OCI-LY1 (cell line): Measurements from ENCODE around the gene ERGIC1.

Source experiments
- H2AFZ ChIP-seq: fragments of 200-600 bp; sonication (generic), shearing (Covaris generic); 2 replicates; pipeline ENCODE4 v1.6.0; 2014; ENCODE audit warnings: antibody characterized with exemption, mild to moderate bottlenecking, low read length
- H3F3A ChIP-seq: fragments of 200-600 bp; sonication (generic), shearing (Covaris generic); 2 replicates; pipeline ENCODE4 v1.6.0; 2014; ENCODE audit warnings: mild to moderate bottlenecking, antibody characterized with exemption, low read length, moderate library complexity; ENCODE audit not compliant: insufficient read depth
- H3K27ac ChIP-seq: fragments of 200-600 bp; sonication (generic); 2 replicates; pipeline ENCODE4 v1.5.1; 2014; ENCODE audit warnings: low read length, mixed run types, mild to moderate bottlenecking, low read depth; ENCODE audit not compliant: poor library complexity, severe bottlenecking
- H3K27me3 ChIP-seq: fragments of 200-600 bp; sonication (generic); 2 replicates; pipeline ENCODE4 v1.6.0; 2014; ENCODE audit warnings: antibody characterized with exemption, mild to moderate bottlenecking, low read length, moderate library complexity; ENCODE audit not compliant: insufficient read depth
- H3K36me3 ChIP-seq: fragments of 200-600 bp; sonication (generic); 2 replicates; pipeline ENCODE4 v1.6.1; 2014; ENCODE audit warnings: mild to moderate bottlenecking, antibody characterized with exemption, low read length, moderate library complexity, mixed read lengths; ENCODE audit not compliant: insufficient read depth
- H3K4me1 ChIP-seq: fragments of 200-600 bp; sonication (generic); 2 replicates; pipeline ENCODE4 v1.5.1; 2014; ENCODE audit warnings: mild to moderate bottlenecking, low read length, moderate library complexity; ENCODE audit not compliant: insufficient read depth, severe bottlenecking
- H3K4me2 ChIP-seq: fragments of 200-600 bp; sonication (generic), shearing (Covaris generic); 2 replicates; pipeline ENCODE4 v1.6.1; 2014; ENCODE audit warnings: low read length
- H3K4me3 ChIP-seq: fragments of 200-600 bp; sonication (generic); 2 replicates; pipeline ENCODE4 v1.5.1; 2014; ENCODE audit warnings: low read length, low read depth, mild to moderate bottlenecking, mixed read lengths; ENCODE audit not compliant: poor library complexity, severe bottlenecking
- H3K79me2 ChIP-seq: fragments of 200-600 bp; shearing (Covaris generic); 2 replicates; pipeline ENCODE4 v1.6.1; 2016; ENCODE audit warnings: mixed run types, low read length, mixed read lengths; ENCODE audit not compliant: insufficient read depth
- H3K9ac ChIP-seq: fragments of 200-600 bp; sonication (generic), shearing (Covaris generic); 2 replicates; pipeline ENCODE4 v1.6.1; 2014; ENCODE audit warnings: mild to moderate bottlenecking, low read length, mixed read lengths
- H3K9me2 ChIP-seq: fragments of 200-600 bp; sonication (generic), shearing (Covaris generic); 2 replicates; pipeline ENCODE4 v1.6.1; 2014; ENCODE audit warnings: low read depth, mild to moderate bottlenecking, low read length, mixed read lengths
- H3K9me3 ChIP-seq: fragments of 200-600 bp; shearing (Covaris generic); 2 replicates; pipeline ENCODE4 v1.6.1; 2014; ENCODE audit warnings: low read length, mixed read lengths
- H4K20me1 ChIP-seq: fragments of 200-600 bp; sonication (generic), shearing (Covaris generic); 2 replicates; pipeline ENCODE4 v1.6.0; 2016; ENCODE audit warnings: mild to moderate bottlenecking, low read length; ENCODE audit not compliant: insufficient read depth
- EZH2 ChIP-seq: fragments of 200-600 bp; sonication (generic), shearing (Covaris generic); IDR thresholded peaks from 2 replicates; pipeline ENCODE4 v1.8.0; 2017; ENCODE audit warnings: borderline replicate concordance, mixed run types, mild to moderate bottlenecking, antibody characterized with exemption, low read length, moderate library complexity, mixed read lengths
- TF ChIP-seq, protein P1 (sequence below): fragments of 200-600 bp; sonication (generic), shearing (Covaris generic); IDR thresholded peaks from 2 replicates; pipeline ENCODE4 v1.5.1; 2017; ENCODE audit warnings: mild to moderate bottlenecking, antibody characterized with exemption, low read length, moderate library complexity, mixed read lengths

The ERGIC1 gene

DNA sequence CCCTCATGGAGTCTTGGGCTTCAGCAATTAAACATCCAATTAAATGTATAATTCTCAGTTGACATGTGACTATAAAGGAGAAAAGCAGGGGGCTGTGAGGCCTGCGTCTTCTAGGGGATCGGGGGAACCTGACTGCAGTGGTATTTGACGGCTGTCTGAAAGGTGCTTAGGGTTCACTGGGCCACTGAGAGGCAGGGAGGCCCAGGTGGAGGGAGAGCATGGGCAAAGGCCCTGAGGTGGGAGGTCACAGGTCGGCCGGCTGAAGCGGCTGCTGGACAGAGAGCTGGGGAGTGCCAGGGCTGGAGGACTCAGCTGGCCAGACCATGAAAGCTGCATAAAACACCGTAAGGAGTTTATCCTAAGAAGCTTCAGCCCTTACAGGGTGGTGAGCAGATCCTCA lies 23.9 kb downstream of the ERGIC1 start:
- Histone ChIP-seq H3K4me3 (no peak overlapping the region), H3K27me3 (no peaks in the 10 kb centered on the region), H3K4me1 (no peaks in the 10 kb centered on the region), H2AFZ (no peak overlapping the region), H3K4me2 (no peak overlapping the region), H3K27ac (no peak overlapping the region), H3K36me3 (peaks cover 8% of the 10 kb centered on the region; the same call in 1 of the 2 replicates), H3K79me2 (no peaks in the 10 kb centered on the region), H3K9me2 (no peaks in the 10 kb centered on the region), H3F3A (no peaks in the 10 kb centered on the region), H4K20me1 (no peaks in the 10 kb centered on the region), H3K9ac (no peak overlapping the region), H3K9me3 (no peaks in the 10 kb centered on the region)
- TF ChIP-seq, protein P1, sequence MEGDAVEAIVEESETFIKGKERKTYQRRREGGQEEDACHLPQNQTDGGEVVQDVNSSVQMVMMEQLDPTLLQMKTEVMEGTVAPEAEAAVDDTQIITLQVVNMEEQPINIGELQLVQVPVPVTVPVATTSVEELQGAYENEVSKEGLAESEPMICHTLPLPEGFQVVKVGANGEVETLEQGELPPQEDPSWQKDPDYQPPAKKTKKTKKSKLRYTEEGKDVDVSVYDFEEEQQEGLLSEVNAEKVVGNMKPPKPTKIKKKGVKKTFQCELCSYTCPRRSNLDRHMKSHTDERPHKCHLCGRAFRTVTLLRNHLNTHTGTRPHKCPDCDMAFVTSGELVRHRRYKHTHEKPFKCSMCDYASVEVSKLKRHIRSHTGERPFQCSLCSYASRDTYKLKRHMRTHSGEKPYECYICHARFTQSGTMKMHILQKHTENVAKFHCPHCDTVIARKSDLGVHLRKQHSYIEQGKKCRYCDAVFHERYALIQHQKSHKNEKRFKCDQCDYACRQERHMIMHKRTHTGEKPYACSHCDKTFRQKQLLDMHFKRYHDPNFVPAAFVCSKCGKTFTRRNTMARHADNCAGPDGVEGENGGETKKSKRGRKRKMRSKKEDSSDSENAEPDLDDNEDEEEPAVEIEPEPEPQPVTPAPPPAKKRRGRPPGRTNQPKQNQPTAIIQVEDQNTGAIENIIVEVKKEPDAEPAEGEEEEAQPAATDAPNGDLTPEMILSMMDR: no peak
- TF ChIP-seq EZH2: no peak

- peaks cover 8% of the 10 kb centered on the region; the same call in 1 of the 2 replicates for H3K36me3 ChIP-seq
- no peaks in the 10 kb centered on the region for H3K27me3 ChIP-seq
- H3K4me2 ChIP-seq: no peak overlapping the region
- H3K9me3 ChIP-seq: no peaks in the 10 kb centered on the region
- H2AFZ ChIP-seq: no peak overlapping the region
- no peaks in the 10 kb centered on the region for H3F3A ChIP-seq
- no peaks in the 10 kb centered on the region for H3K79me2 ChIP-seq
- H3K9me2 ChIP-seq: no peaks in the 10 kb centered on the region
- TF ChIP-seq EZH2: no peak
- TF ChIP-seq, protein P1: no peak
- H4K20me1 ChIP-seq: no peaks in the 10 kb centered on the region
- no peaks in the 10 kb centered on the region for H3K4me1 ChIP-seq
- H3K9ac ChIP-seq: no peak overlapping the region
- H3K27ac ChIP-seq: no peak overlapping the region
- no peak overlapping the region for H3K4me3 ChIP-seq
Observed at GRCh38 chr5:172858511-172858989, 24.5 kb downstream of the ERGIC1 start.

DNA sequence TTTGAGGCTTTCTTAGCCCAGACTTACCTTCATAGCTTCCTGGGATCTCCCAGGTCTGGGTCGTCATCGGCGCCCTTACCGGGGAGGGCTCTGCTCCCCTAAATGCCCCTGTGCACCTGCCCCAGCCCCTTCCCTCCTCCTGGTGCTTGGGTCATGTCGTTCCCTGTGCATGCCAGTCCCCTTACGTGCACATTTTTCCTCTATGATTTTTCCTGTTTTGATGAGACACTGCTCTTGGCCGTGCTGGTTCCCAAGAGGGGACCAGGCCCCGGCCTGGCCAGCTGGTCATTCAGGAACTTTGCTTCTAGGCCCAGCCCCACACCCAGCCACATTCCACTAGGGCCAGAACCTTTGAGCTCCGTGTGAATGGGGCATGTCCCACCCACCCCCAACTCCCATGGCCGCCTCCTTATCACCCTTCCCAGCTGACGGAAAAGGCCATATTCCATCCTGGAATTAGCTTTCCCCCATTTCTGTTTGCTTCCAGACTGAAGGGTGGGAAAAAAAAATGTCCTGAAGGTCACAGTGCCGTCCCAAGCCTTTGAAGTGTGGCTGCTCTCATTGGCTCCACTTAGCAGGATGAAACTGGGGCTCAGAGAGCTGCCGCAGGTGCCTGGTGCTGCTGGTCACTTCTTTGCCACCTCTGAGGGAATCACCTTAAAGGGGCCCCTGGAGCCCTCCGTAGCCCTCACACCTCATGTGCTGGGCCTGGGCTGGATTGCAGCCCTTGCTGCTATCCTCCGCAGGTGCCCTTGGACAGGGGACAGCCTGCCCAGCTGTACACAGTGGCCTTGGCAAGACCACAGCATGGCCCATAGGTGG lies 25.1 kb downstream of the ERGIC1 start:
- Histone ChIP-seq H3K9me2 (no peaks in the 10 kb centered on the region), H3K4me1 (no peaks in the 10 kb centered on the region), H3K79me2 (no peaks in the 10 kb centered on the region), H4K20me1 (no peaks in the 10 kb centered on the region), H3K27me3 (no peaks in the 10 kb centered on the region), H3K9me3 (no peaks in the 10 kb centered on the region), H3F3A (no peaks in the 10 kb centered on the region), H3K4me2 (no peak overlapping the region), H3K36me3 (peaks cover 8% of the 10 kb centered on the region; the same call in 1 of the 2 replicates), H3K4me3 (no peak overlapping the region), H2AFZ (no peak overlapping the region), H3K9ac (no peak overlapping the region), H3K27ac (no peak overlapping the region)
- no peak for TF ChIP-seq EZH2
- TF ChIP-seq, protein P1: no peak
